ENCODE data around the gene ASCL2. TPM values are rescaled to one million over a fixed set of nuclear protein-coding genes. Genes with fewer than 3 reads are reported as not detected.

ASCL2 gene
- total RNA-seq, 1 donor from 2014 or later: 0.58 TPM

DNA sequence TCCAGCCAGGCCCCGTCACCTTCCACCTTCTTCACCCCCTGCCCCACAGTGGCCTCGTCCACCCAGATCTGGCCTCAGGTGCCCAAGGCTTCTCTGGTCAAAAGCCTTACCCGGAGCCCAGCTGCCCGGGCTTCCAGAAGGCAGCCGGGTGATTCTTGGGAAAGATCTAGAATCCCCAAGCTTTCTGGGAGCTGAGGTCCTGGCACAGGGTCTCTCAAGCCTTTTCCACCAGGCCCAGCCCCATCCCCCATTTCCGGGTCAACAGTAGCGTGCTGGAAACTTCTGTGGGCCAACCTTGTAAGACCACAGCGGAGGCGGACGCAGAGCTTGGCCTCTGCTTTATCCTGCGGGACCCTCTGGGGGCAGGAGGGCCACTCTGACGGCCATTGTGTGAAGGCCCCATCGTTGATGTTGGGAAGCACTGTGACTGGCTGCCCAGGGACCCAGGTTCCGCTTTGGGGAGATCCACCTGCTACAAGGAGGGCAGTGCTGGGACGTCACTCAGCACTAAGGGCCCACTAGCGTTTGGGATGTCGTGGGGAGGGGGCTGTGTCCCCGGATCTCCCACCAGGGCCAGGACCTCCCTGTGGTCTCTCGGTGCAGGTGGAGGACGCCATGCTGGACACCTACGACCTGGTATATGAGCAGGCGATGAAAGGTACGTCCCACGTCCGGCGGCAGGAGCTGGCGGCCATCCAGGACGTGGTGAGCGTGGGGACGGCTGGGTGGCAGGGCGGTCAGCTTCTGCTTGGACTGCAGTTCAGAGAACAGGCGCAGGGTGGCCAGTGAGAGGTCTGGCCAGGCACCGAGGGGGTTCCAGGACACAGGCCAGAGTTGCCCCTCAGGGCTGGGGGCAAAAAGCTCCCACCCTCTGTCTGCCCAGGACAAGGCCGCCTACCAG is 42.9 kb upstream of the ASCL2 start:
- TF ChIP-seq, protein P1, sequence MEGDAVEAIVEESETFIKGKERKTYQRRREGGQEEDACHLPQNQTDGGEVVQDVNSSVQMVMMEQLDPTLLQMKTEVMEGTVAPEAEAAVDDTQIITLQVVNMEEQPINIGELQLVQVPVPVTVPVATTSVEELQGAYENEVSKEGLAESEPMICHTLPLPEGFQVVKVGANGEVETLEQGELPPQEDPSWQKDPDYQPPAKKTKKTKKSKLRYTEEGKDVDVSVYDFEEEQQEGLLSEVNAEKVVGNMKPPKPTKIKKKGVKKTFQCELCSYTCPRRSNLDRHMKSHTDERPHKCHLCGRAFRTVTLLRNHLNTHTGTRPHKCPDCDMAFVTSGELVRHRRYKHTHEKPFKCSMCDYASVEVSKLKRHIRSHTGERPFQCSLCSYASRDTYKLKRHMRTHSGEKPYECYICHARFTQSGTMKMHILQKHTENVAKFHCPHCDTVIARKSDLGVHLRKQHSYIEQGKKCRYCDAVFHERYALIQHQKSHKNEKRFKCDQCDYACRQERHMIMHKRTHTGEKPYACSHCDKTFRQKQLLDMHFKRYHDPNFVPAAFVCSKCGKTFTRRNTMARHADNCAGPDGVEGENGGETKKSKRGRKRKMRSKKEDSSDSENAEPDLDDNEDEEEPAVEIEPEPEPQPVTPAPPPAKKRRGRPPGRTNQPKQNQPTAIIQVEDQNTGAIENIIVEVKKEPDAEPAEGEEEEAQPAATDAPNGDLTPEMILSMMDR (IDR thresholded peaks at IDR 0.05; ENCODE audit: unreplicated experiment): no peak
- Mint-ChIP-seq H3K36me3 (peaks cover 3% of the 10 kb centered on the region), H3K4me3 (no peak overlapping the region), H3K27me3 (ENCODE audit: low read depth) (no peaks in the 10 kb centered on the region), H3K4me1 (peaks cover 13% of the 10 kb centered on the region), H3K9me3 (peaks cover 4% of the 10 kb centered on the region), H3K27ac (no peak overlapping the region)
- no peak for DNase-seq (ENCODE audit: low spot score in 2 of 2, unreplicated experiment in 2 of 2)

DNA sequence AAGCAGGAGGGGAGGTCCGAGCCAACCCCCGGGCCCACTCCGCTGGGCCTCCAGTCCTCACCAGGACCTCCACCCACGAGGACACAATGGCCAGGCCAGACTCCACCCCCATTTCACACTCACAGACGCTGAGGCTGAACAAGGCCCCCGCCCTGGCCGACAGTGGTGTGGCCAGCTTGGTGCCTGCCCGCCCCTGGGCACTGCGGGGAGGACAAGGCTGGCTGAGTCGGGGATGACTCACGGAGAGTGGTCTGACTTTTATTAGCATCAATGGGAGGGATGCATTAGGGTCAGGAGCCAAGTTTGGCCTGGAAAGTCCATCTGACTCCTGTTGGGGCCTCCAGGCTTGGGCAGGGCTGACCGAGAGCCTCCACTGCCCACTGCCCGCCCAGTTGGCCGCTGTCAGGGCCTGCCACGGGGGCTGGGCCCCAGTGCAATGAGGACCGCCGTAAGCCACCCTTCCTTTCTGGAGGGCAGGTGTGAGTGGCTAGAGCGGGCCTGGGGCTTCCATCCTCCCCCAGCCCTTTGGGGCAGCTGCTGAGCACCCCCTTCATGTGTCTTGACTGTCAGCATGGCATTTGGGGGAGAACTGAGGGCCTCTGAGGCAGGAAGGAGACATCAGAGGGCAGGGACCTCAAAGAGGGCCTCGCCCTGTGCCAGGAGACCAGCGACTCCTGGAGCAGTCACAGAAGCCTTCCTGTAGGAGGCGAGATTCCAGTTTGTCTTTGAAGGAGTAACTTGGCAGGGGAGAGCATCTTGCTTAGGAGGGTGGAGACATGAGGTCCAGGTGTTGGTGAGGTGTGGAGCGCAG is 42.0 kb upstream of the ASCL2 start:
- Mint-ChIP-seq H3K9me3 (no peaks in the 10 kb centered on the region), H3K4me3 (no peak overlapping the region), H3K4me1 (peaks cover 17% of the 10 kb centered on the region), H3K27ac (no peak overlapping the region), H3K27me3 (ENCODE audit: low read depth) (no peaks in the 10 kb centered on the region), H3K36me3 (no peaks in the 10 kb centered on the region)
- no peak for DNase-seq (ENCODE audit: low spot score in 2 of 2, unreplicated experiment in 2 of 2)
- TF ChIP-seq, protein P1 (IDR thresholded peaks at IDR 0.05; ENCODE audit: unreplicated experiment): no peak

DNA sequence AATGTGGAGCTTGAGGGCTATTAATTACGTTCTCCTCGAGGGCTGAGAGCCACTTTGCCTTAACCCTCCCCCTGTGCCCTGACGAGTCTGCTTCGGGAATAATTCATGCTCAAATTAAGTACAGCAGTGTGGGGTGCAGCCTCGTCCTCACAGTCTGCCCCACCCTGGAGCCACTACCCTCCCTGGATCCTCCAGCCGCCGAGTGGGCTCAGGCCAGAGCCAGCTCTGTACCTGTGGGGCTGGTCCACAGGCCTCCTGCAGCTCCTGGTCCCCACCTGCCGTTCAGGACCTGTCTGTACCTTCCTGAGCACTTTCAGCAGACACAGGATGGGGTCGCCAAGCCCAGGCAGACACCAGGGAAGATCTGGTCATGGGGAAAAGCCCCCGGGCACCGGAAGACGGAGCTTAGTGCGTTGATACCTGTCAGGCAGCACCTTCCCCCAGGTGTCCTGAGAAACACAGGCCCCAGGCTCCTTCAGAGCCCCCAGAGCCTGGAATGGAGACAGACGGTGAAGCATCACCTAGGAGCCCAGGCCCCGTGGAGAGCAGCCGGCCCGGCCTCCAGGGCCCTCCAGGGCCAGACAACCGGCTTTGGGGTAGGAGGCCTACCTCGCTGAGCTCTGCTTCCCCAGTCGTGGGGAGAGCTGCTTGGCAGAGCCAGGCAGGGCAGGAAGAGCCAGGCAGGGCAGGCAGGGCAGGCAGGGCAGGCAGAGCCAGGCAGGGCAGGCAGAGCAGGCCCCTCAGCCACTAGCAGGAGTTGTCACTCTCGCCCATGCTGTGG is 41.2 kb upstream of the ASCL2 start:
- Mint-ChIP-seq H3K36me3 (no peaks in the 10 kb centered on the region), H3K4me3 (no peak overlapping the region), H3K27ac (peak overlapping the region; percentile 85), H3K9me3 (no peaks in the 10 kb centered on the region), H3K27me3 (ENCODE audit: low read depth) (no peaks in the 10 kb centered on the region), H3K4me1 (peaks cover 22% of the 10 kb centered on the region)
- DNase-seq (ENCODE audit: low spot score in 2 of 2, unreplicated experiment in 2 of 2): no peak
- TF ChIP-seq, protein P1 (IDR thresholded peaks at IDR 0.05; ENCODE audit: unreplicated experiment): no peak

DNA sequence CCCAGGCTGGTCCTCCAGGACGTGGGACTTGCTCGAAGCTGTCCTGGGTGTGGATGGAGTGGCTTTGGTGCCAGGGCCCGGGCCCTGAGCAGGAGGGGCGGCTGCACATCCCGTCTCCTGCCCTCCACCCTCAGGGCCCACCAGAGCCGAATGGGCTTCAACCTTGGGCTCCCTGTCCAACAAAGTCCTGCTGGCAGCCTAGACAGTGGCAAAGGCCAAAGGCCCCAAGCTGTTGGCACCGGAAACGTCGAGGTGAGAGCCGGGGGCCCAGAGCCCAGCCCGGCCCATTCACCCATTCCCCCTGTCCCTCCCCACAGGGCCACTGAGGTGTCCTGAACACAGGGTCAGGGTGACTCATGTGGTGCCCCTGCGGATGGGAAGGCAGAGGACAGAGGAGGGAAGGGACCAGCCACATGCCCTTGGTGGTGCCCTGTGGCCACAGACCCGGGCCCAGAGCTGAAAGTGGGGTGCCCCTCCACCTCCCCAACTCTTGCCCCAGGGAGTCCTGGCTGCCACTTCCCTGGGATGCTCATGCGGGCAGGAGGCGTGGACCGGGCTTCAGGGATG is 40.5 kb upstream of the ASCL2 start:
- TF ChIP-seq, protein P1 (IDR thresholded peaks at IDR 0.05; ENCODE audit: unreplicated experiment): no peak
- Mint-ChIP-seq H3K27me3 (ENCODE audit: low read depth) (no peaks in the 10 kb centered on the region), H3K36me3 (no peaks in the 10 kb centered on the region), H3K4me3 (no peak overlapping the region), H3K4me1 (peaks cover 28% of the 10 kb centered on the region), H3K9me3 (no peaks in the 10 kb centered on the region), H3K27ac (no peak overlapping the region)
- no peak for DNase-seq (ENCODE audit: low spot score in 2 of 2, unreplicated experiment in 2 of 2)
